Right ventricle myocardium superior (tissue), 1 donor: ENCODE measurements around the gene TAX1BP3. TPM values are rescaled to one million over a fixed set of nuclear protein-coding genes. Genes with fewer than 3 reads are reported as not detected.
A peak's percentile ranks its signal among the peaks of the same experiment; 100 is the strongest.
"Not testable (repeated sequence)": the region's sequence is repeated elsewhere in the genome, so short reads cannot be mapped to it uniquely, and the experiment has no call there.

ENCODE experiments used
- ATAC-seq: fragments of 200-7000 bp; cut with Tn5 transposase; one replicate; pipeline ENCODE4 v1.9.1; 2020; ENCODE audit warnings: mild to moderate bottlenecking; ENCODE audit not compliant: poor library complexity
- DNase-seq: peaks from one replicate; pipeline ENCODE4 v3.0.0-alpha.2; 2020
- intact Hi-C: fragments of 100-400 bp; cut with DNase I; formaldehyde crosslinking; loops from one replicate; pipeline ENCODE4 v1.11.2; 2022
- long read RNA-seq: library from polyadenylated mRNA; unstranded; transcript quantifications from one replicate; pipeline ENCODE4 v2.0.0, GENCODE V29; 2021
- total RNA-seq: library from RNA; stranded (reverse); fragmentation: NEBNext Ultra II Directional; extraction: Animal tissue kit (Norgen Biotek cat#: 25700); gene quantifications from one replicate; pipeline ENCODE4 v1.2.1, GENCODE V29; 2021
- donor health status: DM: no; HTN: yes; CAD: no; lungs with severe emphysema.

The TAX1BP3 gene
- total RNA-seq: 149 TPM
- long read RNA-seq, transcript TAX1BP3-201 (4 exons, 1,377 nt): major isoform, 47 of 48 reads
- long read RNA-seq, partial matches to known transcripts: 0 of 48 reads
- long read RNA-seq, other reads (novel, unspliced or antisense): 1 of 48 reads

GRCh38 chr17:3668279-3669084 is at the start of gene TAX1BP3, which contains the start of gene EMC6:
TAX1BP3 (minus strand) TSS chr17:3668578; CDS start chr17:3668526, 52 bp downstream.
EMC6 (plus strand) TSS chr17:3668812; CDS start chr17:3669147, 335 bp downstream.
- ATAC-seq (peak; percentile 90), DNase-seq (peak; percentile 100)
- intact Hi-C loops: no loop called here

- DNase-seq: no peak
- no peak for ATAC-seq
- intact Hi-C loops: no loop called here
These were observed 46.9 kb upstream of the TAX1BP3 start for GRCh38 chr17:3715296-3715695.

- DNase-seq: no peak
- intact Hi-C loops: no loop called here
- no peak for ATAC-seq
These were observed 44.6 kb upstream of the TAX1BP3 start for GRCh38 chr17:3712811-3713463.

- ATAC-seq (peak; percentile 20), DNase-seq (no peak)
- intact Hi-C loops: no loop called here
These were observed 42.6 kb upstream of the TAX1BP3 start for GRCh38 chr17:3710951-3711383.

GRCh38 chr17:3708366-3708765 is 40.0 kb upstream of the TAX1BP3 start:
- ATAC-seq (no peak), DNase-seq (no peak)
- intact Hi-C loops: no loop called here

GRCh38 chr17:3705718-3705984 is 37.3 kb upstream of the TAX1BP3 start:
- ATAC-seq, DNase-seq, intact Hi-C loops: not testable (repeated sequence)

GRCh38 chr17:3704931-3705717 is 36.7 kb upstream of the TAX1BP3 start:
- ATAC-seq: no peak
- no peak for DNase-seq

GRCh38 chr17:3702041-3702539 is 33.7 kb upstream of the TAX1BP3 start:
- ATAC-seq, DNase-seq, intact Hi-C loops: not testable (repeated sequence)

More at GRCh38 chr17:3704931-3705717, 36.7 kb upstream of the TAX1BP3 start:
- intact Hi-C loops: no loop called here

GRCh38 chr17:3699951-3700350 is 31.6 kb upstream of the TAX1BP3 start:
- ATAC-seq (no peak), DNase-seq (no peak)
- intact Hi-C loops: no loop called here

GRCh38 chr17:3698139-3698538 is 29.8 kb upstream of the TAX1BP3 start:
- intact Hi-C loops: no loop called here
- ATAC-seq: no peak
- no peak for DNase-seq

GRCh38 chr17:3697103-3697476 is 28.7 kb upstream of the TAX1BP3 start:
- intact Hi-C loops: no loop called here
- ATAC-seq (peak; percentile 37), DNase-seq (no peak)

GRCh38 chr17:3695723-3696411 is 27.5 kb upstream of the TAX1BP3 start, which contains the start of gene P2RX5:
P2RX5 (minus strand) TSS chr17:3696155; CDS start chr17:3696005, 150 bp downstream.
- ATAC-seq (peak; percentile 67), DNase-seq (no peak)
- intact Hi-C loops: no loop called here

- peak; percentile 90 for ATAC-seq
- intact Hi-C loops: no loop called here
- peak; percentile 61 for DNase-seq
These were observed 26.8 kb upstream of the TAX1BP3 start for GRCh38 chr17:3695129-3695722.

- ATAC-seq: no peak
These were observed 25.5 kb upstream of the TAX1BP3 start for GRCh38 chr17:3693829-3694231.

GRCh38 chr17:3693141-3693540 is 24.8 kb upstream of the TAX1BP3 start:
- ATAC-seq (no peak), DNase-seq (no peak)
- intact Hi-C loops: no loop called here

More at GRCh38 chr17:3693829-3694231, 25.5 kb upstream of the TAX1BP3 start:
- no peak for DNase-seq
- intact Hi-C loops: no loop called here

GRCh38 chr17:3692346-3692745 is 24.0 kb upstream of the TAX1BP3 start:
- DNase-seq (no peak), ATAC-seq (no peak)
- intact Hi-C loops: no loop called here

- intact Hi-C loops: no loop called here
- ATAC-seq: no peak
These were observed 23.3 kb upstream of the TAX1BP3 start for GRCh38 chr17:3691617-3692067.

More at GRCh38 chr17:3691617-3692067, 23.3 kb upstream of the TAX1BP3 start:
- DNase-seq: no peak
